NB4 (cell line): ENCODE data around the gene PRR36.

Experiments
- CTCF ChIP-seq: IDR thresholded peaks from one replicate; pipeline ENCODE4 v1.5.1; 2012; ENCODE audit warnings: low read depth, low read length
- MYC ChIP-seq: IDR thresholded peaks from 2 replicates; pipeline ENCODE4 v1.6.1; 2011; ENCODE audit warnings: low read depth, low read length
- POLR2A ChIP-seq: IDR thresholded peaks from 2 replicates; pipeline ENCODE4 v1.6.1; 2011; ENCODE audit warnings: mild to moderate bottlenecking; ENCODE audit not compliant: insufficient read length; ENCODE audit errors: extremely low read depth
- TF ChIP-seq, protein P1 (sequence below): IDR thresholded peaks from 2 replicates; pipeline ENCODE4 v1.6.1; 2011; ENCODE audit warnings: low read depth, low read length

- TF ChIP-seq CTCF (no peak), POLR2A (no peak), MYC (no peak)
- TF ChIP-seq, protein P1, sequence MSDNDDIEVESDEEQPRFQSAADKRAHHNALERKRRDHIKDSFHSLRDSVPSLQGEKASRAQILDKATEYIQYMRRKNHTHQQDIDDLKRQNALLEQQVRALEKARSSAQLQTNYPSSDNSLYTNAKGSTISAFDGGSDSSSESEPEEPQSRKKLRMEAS, result no peak
Observed at GRCh38 chr19:7907544-7907943, 33.4 kb upstream of the PRR36 start.
